Measurements from ENCODE around the gene GREB1.

The GREB1 gene

GRCh38 chr2:11513319-11513718 lies 20.5 kb upstream of the GREB1 start:
- DNase-seq = no peak

GRCh38 chr2:11514081-11514730 lies 19.6 kb upstream of the GREB1 start:
- DNase-seq = no peak

- no peak for DNase-seq
Measured at GRCh38 chr2:11514904-11515303, 18.9 kb upstream of the GREB1 start.

- no peak for DNase-seq
Measured at GRCh38 chr2:11515490-11515981, 18.3 kb upstream of the GREB1 start.

GRCh38 chr2:11516984-11517648 lies 16.7 kb upstream of the GREB1 start:
- DNase-seq = no peak

- DNase-seq = no peak
Measured at GRCh38 chr2:11517906-11518305, 15.9 kb upstream of the GREB1 start.

- DNase-seq = no peak
Measured at GRCh38 chr2:11520092-11520693, 13.7 kb upstream of the GREB1 start.

- no peak for DNase-seq
Measured at GRCh38 chr2:11521775-11522174, 12.1 kb upstream of the GREB1 start.

GRCh38 chr2:11524470-11524869 lies 9.4 kb upstream of the GREB1 start:
- DNase-seq = no peak

GRCh38 chr2:11525762-11526161 lies 8.1 kb upstream of the GREB1 start:
- DNase-seq = no peak

- DNase-seq = no peak
Measured at GRCh38 chr2:11527001-11527400, 6.8 kb upstream of the GREB1 start.

- no peak for DNase-seq
Measured at GRCh38 chr2:11528228-11528627, 5.6 kb upstream of the GREB1 start.

- no peak for DNase-seq
Measured at GRCh38 chr2:11530864-11531465, 2.9 kb upstream of the GREB1 start.

GRCh38 chr2:11532416-11533055 lies 1.3 kb upstream of the GREB1 start:
- no peak for DNase-seq

GRCh38 chr2:11534071-11534745 lies 363 bp downstream of the GREB1 start:
- no peak for DNase-seq

GRCh38 chr2:11534746-11535484 lies 1.1 kb downstream of the GREB1 start:
- DNase-seq = no peak

- no peak for DNase-seq
Measured at GRCh38 chr2:11535899-11536344, 2.1 kb downstream of the GREB1 start.

GRCh38 chr2:11537951-11538350 lies 4.1 kb downstream of the GREB1 start:
- no peak for DNase-seq

GRCh38 chr2:11539317-11540147 lies 5.7 kb downstream of the GREB1 start:
- DNase-seq = no peak

- DNase-seq = no peak
Measured at GRCh38 chr2:11540148-11540995, 6.5 kb downstream of the GREB1 start.

Measured in NCI-H446 (cell line).